Uterus (tissue), 2 donors: ENCODE data around the gene C10orf71.

Source experiments
- POLR2A ChIP-seq, 2 donors: fragments of 450-650 bp; IDR thresholded peaks; one replicate each; pipeline ENCODE4 v1.6.1; 2016; ENCODE audit warnings: antibody characterized with exemption in 2 of 2, mild to moderate bottlenecking in 1 of 2, moderate library complexity in 1 of 2
- TF ChIP-seq, protein P1 (sequence below), 4 experiments: fragments of 200-600 bp in 2 of 4; fragments of 450-650 bp in 2 of 4; sonication (generic) in 2 of 4; IDR thresholded peaks; one replicate each; pipeline ENCODE4 v1.5.1; 2016 to 2019; ENCODE audit warnings: antibody characterized with exemption in 4 of 4, mild to moderate bottlenecking in 2 of 4, moderate library complexity in 1 of 4

DNA sequence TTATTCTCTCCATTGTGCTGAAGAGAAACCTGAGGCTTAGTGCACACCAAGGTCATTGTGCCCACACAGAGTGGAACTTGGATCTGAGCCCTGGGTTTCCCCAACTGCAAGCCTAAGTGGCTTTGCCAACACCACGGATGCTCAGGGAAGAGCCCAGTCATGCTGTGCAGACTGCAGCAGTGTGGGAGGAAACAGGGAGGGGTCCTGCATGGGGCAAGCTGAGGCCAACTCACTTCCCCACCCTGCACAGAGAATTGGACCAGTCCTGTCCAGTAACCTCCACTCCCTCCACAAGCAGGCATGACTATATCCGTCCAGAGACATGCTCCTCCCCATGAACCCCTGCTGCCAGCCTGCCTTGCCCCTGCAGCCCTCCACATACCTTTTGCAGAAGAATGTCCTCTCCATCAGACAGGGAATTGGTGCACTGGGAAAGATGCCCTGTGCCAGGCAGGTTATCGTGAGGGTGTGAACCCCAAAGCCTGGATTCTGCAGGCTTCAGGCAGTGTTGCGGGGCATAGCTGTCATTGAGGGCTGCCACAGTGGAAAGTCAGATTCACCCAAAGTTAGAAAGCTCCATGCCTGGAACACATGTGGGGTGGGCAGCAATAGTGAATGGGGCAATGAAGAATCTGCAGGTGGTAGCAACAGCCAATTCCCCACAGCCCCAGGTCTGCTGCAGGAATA is 52.0 kb downstream of the C10orf71 start:
- TF ChIP-seq, protein P1, sequence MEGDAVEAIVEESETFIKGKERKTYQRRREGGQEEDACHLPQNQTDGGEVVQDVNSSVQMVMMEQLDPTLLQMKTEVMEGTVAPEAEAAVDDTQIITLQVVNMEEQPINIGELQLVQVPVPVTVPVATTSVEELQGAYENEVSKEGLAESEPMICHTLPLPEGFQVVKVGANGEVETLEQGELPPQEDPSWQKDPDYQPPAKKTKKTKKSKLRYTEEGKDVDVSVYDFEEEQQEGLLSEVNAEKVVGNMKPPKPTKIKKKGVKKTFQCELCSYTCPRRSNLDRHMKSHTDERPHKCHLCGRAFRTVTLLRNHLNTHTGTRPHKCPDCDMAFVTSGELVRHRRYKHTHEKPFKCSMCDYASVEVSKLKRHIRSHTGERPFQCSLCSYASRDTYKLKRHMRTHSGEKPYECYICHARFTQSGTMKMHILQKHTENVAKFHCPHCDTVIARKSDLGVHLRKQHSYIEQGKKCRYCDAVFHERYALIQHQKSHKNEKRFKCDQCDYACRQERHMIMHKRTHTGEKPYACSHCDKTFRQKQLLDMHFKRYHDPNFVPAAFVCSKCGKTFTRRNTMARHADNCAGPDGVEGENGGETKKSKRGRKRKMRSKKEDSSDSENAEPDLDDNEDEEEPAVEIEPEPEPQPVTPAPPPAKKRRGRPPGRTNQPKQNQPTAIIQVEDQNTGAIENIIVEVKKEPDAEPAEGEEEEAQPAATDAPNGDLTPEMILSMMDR (IDR thresholded peaks at IDR 0.05) = no peak
- TF ChIP-seq POLR2A (IDR thresholded peaks at IDR 0.05) = no peak
